Measurements from ENCODE around the gene ECHDC3.

The ECHDC3 gene

GRCh38 chr10:11782793-11783557 is 40.8 kb downstream of the ECHDC3 start:
- DNase-seq (ENCODE audit: low spot score), result peak; percentile 55

DNA sequence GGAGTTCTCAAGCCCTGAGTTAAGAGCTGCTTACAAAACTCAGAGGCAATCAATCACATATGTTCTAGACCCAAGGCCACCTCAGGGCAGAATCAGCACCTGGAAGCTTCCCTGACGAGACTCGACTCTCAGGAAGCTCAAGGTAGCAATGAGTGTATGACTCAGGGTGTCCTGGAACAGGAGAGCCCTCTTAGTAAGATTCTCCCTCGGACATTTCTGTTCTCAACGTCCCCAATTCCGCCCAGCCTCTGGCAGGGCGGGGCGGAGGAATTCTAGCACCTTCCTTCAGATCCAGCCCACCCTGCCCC is 41.3 kb downstream of the ECHDC3 start:
- no peak for DNase-seq (ENCODE audit: low spot score)

GRCh38 chr10:11787374-11787773 is 45.2 kb downstream of the ECHDC3 start:
- DNase-seq (ENCODE audit: low spot score), result no peak

GRCh38 chr10:11787846-11788245 is 45.7 kb downstream of the ECHDC3 start:
- DNase-seq (ENCODE audit: low spot score), result no peak

DNA sequence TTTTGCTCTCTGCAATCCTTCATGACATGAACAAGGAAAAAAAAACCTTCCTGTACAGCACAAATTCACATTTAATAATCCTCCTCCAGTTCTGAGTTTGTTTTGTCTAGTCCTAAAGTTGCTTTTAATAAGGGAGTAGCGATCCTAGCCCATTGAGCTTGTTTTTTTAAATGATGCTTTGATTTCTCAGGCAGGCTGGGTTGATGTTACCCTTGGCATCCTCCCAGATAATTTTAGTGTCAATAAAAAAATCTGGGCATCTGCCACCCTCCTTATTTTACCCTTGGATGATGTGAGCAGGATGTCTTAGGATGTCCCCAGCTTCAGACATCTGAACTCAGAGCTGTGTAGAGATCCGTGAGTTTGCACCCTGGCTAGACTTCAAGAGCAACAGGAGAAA is 47.1 kb downstream of the ECHDC3 start:
- no peak for DNase-seq (ENCODE audit: low spot score)

GRCh38 chr10:11789956-11790355 is 47.8 kb downstream of the ECHDC3 start:
- DNase-seq (ENCODE audit: low spot score), result no peak

- DNase-seq (ENCODE audit: low spot score), result no peak
Observed at GRCh38 chr10:11793762-11794479, 51.7 kb downstream of the ECHDC3 start.

GRCh38 chr10:11794566-11794965 is 52.4 kb downstream of the ECHDC3 start:
- no peak for DNase-seq (ENCODE audit: low spot score)

GRCh38 chr10:11795101-11795920 is 53.1 kb downstream of the ECHDC3 start:
- no peak for DNase-seq (ENCODE audit: low spot score)

DNA sequence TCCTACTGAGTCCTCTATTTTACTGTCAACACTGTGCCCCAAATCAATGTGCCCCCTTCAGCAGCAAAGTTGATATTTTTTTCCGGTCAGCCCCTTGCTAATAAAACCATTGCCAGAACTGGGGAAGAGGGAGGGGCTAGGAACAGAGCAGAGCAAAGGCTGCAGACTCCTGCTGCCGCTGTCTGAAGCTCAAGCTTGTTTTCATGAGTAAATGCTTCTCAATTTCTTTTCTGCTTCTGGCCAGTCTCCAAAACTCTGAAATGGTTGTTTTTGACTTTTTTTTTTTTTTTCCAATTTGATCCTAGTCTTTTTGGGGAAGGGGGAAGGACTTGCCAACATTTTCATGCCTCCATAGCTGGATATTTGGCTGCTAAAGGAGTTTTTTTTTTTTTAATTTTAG is 54.3 kb downstream of the ECHDC3 start:
- no peak for DNase-seq (ENCODE audit: low spot score)

DNA sequence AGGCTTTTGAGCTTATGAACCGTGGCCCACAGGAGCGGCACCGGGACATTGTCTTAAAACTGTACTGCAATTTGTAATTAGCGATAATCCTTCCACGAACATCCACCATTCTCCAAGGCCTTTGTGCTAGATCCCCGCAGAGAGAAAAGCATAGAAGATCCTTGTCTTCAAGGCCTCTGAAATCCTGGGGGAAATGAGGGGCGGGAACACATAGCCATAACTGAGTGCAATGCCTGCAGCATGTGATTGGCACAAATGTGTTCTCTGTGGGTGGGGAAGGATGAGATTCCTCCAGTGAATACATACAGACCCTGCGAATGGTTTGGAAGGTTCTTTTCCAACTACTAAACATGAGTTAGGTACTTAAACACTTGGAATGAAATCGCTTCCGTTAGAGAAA is 55.1 kb downstream of the ECHDC3 start:
- DNase-seq (ENCODE audit: low spot score), result no peak

GRCh38 chr10:11797847-11798633 is 55.9 kb downstream of the ECHDC3 start:
- DNase-seq (ENCODE audit: low spot score), result no peak

GRCh38 chr10:11798845-11799735 is 56.9 kb downstream of the ECHDC3 start:
- no peak for DNase-seq (ENCODE audit: low spot score)

DNA sequence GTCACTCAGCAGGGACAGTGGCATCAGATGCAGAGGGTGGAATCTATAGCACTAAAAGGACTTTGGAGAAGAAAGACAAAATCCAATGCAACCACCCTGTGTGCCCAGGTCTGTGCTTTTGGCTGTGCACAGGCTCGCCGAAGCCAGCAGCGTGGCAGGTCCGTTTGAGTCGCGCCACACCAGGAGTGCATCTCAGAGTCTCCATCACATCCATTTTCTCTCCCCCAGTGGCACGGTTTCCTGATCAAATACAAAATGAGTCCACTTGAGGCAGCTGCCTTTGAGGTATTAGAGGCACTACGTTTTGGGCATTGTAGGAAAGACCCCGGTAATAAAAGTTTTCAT is 57.5 kb downstream of the ECHDC3 start:
- no peak for DNase-seq (ENCODE audit: low spot score)

DNA sequence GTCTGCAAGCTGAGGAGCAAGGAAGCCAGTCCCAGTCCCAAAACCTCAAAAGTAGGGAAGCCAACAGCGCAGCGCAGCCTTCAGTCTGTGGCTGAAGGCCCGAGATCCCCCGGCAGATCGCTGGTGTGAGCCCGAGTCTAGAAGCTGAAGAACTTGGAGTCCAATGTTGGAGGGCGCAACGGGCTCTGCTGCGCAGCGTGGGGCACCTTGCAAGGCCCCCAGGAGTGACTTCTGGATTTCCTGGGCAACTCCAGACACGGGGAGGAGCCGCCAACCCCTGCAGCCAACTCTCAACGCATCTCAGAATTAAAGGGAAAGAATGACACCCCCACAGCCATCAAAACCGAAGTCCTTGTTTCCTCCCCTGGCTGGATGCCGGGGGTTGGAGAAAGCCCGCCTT is 62.2 kb downstream of the ECHDC3 start:
- DNase-seq (ENCODE audit: low spot score), result no peak

DNA sequence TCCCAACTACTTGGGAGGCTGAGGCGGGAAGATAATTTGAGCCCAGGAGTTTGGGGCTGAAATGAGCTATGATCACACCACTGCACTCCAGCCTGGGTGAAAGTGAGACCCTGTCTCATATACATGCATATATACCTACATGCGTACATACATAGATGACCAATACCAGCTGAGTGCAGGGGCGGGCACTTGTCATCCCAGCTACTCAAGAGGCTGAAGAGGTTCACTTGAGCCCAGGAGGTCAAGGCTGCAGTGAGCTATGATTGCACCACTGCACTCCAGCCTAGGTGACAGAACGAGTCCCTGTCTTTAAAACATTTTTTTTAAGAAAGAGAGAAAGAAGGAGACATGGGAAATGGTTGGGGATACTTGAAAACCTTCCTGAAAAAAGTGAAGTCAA is 63.6 kb downstream of the ECHDC3 start:
- no peak for DNase-seq (ENCODE audit: low spot score)

DNA sequence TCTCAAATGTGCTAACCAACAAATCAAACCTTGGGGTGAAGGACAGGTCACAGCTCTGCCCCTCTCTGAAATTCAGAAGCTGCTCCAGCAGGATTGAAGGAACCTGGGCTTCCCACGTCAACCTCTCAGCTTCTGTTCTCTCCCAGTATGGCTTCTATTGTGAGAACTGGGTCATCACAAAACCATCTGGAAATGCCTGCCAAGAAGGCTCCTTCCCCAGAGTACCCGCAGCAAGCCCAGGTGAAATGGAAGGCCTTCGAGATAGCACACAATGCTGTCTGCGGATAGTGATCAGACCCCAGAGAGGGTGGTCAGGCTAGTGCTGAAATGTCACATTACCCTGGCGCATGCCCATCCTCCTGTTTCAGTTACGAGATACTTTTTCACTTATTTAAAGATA is 64.5 kb downstream of the ECHDC3 start:
- no peak for DNase-seq (ENCODE audit: low spot score)

DNA sequence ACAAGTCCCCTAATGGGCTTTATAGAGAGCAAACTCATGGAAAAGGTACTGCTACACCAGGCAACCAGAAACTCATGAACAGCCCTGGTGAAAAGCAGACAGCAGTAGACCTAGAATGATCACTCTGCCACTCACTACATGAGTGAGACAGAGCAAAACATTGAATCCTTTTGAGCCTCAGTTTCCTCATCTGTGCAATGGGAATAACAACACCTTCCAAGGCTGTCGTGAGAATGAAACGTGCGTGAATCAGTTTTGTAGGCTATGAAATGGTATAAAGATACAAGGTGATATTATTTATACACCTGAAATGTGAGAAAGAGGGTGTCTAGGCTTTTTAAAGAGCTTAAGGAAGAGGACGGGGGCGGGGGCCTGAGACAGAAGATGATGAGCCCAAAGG is 66.6 kb downstream of the ECHDC3 start:
- no peak for DNase-seq (ENCODE audit: low spot score)

- DNase-seq (ENCODE audit: low spot score), result no peak
Observed at GRCh38 chr10:11810313-11810766, 68.2 kb downstream of the ECHDC3 start.

DNA sequence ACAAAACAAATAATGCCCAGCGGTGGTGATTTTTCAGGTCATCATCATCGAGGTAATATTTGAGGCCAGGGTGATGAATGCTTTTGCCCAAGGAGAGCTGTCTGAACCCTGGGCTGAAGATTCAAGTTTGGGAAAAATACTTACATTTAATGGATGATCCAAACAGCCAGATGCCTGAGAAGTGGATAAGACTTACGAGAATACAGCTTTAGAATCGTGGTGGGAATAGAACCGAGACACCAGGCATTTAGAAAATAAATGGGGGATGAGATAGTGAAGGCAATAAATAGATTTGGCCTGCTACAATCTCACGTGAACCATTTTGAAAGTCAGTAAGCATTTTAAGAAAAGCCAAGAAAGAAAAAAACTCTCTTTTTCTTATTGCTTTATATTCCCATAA is 68.8 kb downstream of the ECHDC3 start:
- no peak for DNase-seq (ENCODE audit: low spot score)

DNA sequence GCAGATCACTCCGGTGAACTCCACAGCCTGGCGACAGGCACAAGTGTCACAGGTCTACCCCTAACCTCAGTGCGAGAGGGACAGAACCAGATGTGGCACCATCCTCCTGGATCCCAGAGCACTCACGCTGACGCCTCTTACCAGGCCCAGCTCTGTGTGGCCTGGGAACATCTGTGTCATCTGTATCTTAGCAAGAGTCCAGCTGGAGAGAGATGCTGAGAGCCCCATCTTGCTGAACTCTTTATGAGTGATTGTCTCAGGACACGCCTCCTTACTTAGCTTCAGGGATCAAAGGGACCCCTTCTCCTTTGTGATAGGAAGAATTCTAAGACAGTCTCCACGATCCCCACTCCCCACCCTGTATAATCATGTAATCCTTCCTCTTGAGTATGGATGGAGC is 71.0 kb downstream of the ECHDC3 start:
- no peak for DNase-seq (ENCODE audit: low spot score)

Measured in activated CD4-positive, alpha-beta T cell treated with anti-CD3 and anti-CD28 coated beads, Interleukin-2, Interleukin-4, amounts not matched to agents 100 ng/mL and 50 ng/mL, durations not matched to agents 16 hours and 8 hours (primary cell).